ENCODE data around the gene PTPN23. TPM values are rescaled to one million over a fixed set of nuclear protein-coding genes. Genes with fewer than 3 reads are reported as not detected.

The PTPN23 gene
- total RNA-seq, 2 donors from 2014 or later, result 44.2 to 54.1 TPM

- Histone ChIP-seq H3K36me3 (ENCODE audit: control insufficient read depth, insufficient read depth, low read length) (peaks cover 41% of the 10 kb centered on the region), H3K9me3 (ENCODE audit: control insufficient read depth, low read length) (no peaks in the 10 kb centered on the region), H3K4me3 (ENCODE audit: low read length) (no peak overlapping the region), H3K27ac (ENCODE audit: low read depth, low read length) (no peak overlapping the region), H3K4me1 (ENCODE audit: control insufficient read depth, insufficient read depth, low read length) (no peaks in the 10 kb centered on the region), H3K9ac (ENCODE audit: extremely low read depth, low read length, poor library complexity, severe bottlenecking) (no peak overlapping the region), H3K27me3 (ENCODE audit: control insufficient read depth, insufficient read depth, low read length, poor library complexity, severe bottlenecking) (no peaks in the 10 kb centered on the region)
- no peak overlapping the region for H3K27ac Mint-ChIP-seq
- no peaks in the 10 kb centered on the region for H3K9me3 Mint-ChIP-seq
- H3K4me3 Mint-ChIP-seq, result no peak overlapping the region
- H3K4me1 Mint-ChIP-seq, result peaks cover 8% of the 10 kb centered on the region
- H3K36me3 Mint-ChIP-seq (ENCODE audit: low read depth), result peaks cover 28% of the 10 kb centered on the region
- no peak for DNase-seq
- 94 to 100% methylated on average over 4 to 6 of the region's 6 CpGs for WGBS, 2 experiments (ENCODE audit: insufficient coverage in 1 of 2, insufficient read length in 1 of 2)
- TF ChIP-seq CTCF (conservative IDR thresholded peaks at IDR 0.05), result no peak
- H3K27me3 Mint-ChIP-seq (ENCODE audit: insufficient read depth), result no peaks in the 10 kb centered on the region
These were observed 35.9 kb upstream of the PTPN23 start for GRCh38 chr3:47344971-47345370.

GRCh38 chr3:47347217-47347801 is 33.5 kb upstream of the PTPN23 start:
- no peak for TF ChIP-seq CTCF (conservative IDR thresholded peaks at IDR 0.05)
- no peak overlapping the region for H3K27ac Mint-ChIP-seq
- no peaks in the 10 kb centered on the region for H3K27me3 Mint-ChIP-seq (ENCODE audit: insufficient read depth)
- no peak for DNase-seq
- Histone ChIP-seq H3K9ac (ENCODE audit: extremely low read depth, low read length, poor library complexity, severe bottlenecking) (no peak overlapping the region), H3K9me3 (ENCODE audit: control insufficient read depth, low read length) (no peaks in the 10 kb centered on the region), H3K27ac (ENCODE audit: low read depth, low read length) (no peak overlapping the region), H3K4me3 (ENCODE audit: low read length) (no peak overlapping the region), H3K36me3 (ENCODE audit: control insufficient read depth, insufficient read depth, low read length) (peaks cover 31% of the 10 kb centered on the region), H3K4me1 (ENCODE audit: control insufficient read depth, insufficient read depth, low read length) (no peaks in the 10 kb centered on the region), H3K27me3 (ENCODE audit: control insufficient read depth, insufficient read depth, low read length, poor library complexity, severe bottlenecking) (no peaks in the 10 kb centered on the region)
- H3K4me3 Mint-ChIP-seq, result no peak overlapping the region
- peaks cover 8% of the 10 kb centered on the region for H3K4me1 Mint-ChIP-seq
- 84 to 95% methylated on average over 4 of the region's 4 CpGs for WGBS, 2 experiments (ENCODE audit: insufficient coverage in 1 of 2, insufficient read length in 1 of 2)
- H3K36me3 Mint-ChIP-seq (ENCODE audit: low read depth), result peaks cover 25% of the 10 kb centered on the region
- no peaks in the 10 kb centered on the region for H3K9me3 Mint-ChIP-seq

GRCh38 chr3:47348411-47349154 is 32.2 kb upstream of the PTPN23 start:
- Mint-ChIP-seq H3K4me1 (peaks cover 8% of the 10 kb centered on the region), H3K27ac (no peak overlapping the region), H3K9me3 (no peaks in the 10 kb centered on the region), H3K4me3 (no peak overlapping the region), H3K27me3 (ENCODE audit: insufficient read depth) (no peaks in the 10 kb centered on the region), H3K36me3 (ENCODE audit: low read depth) (peaks cover 19% of the 10 kb centered on the region)
- Histone ChIP-seq H3K36me3 (ENCODE audit: control insufficient read depth, insufficient read depth, low read length) (peaks cover 26% of the 10 kb centered on the region), H3K4me1 (ENCODE audit: control insufficient read depth, insufficient read depth, low read length) (no peaks in the 10 kb centered on the region), H3K4me3 (ENCODE audit: low read length) (no peak overlapping the region), H3K27me3 (ENCODE audit: control insufficient read depth, insufficient read depth, low read length, poor library complexity, severe bottlenecking) (no peaks in the 10 kb centered on the region), H3K9me3 (ENCODE audit: control insufficient read depth, low read length) (no peaks in the 10 kb centered on the region), H3K9ac (ENCODE audit: extremely low read depth, low read length, poor library complexity, severe bottlenecking) (no peak overlapping the region), H3K27ac (ENCODE audit: low read depth, low read length) (no peak overlapping the region)
- TF ChIP-seq CTCF (conservative IDR thresholded peaks at IDR 0.05), result no peak
- 87 to 92% methylated on average over 5 of the region's 5 CpGs for WGBS, 2 experiments (ENCODE audit: insufficient coverage in 1 of 2, insufficient read length in 1 of 2)
- no peak for DNase-seq

All from endodermal cell (in vitro differentiated cells).